Renal pelvis (tissue), 4 donors: ENCODE results near the gene MEG3. TPM values are rescaled to one million over a fixed set of nuclear protein-coding genes. Genes with fewer than 3 reads are reported as not detected.

Experiments used
- DNase-seq: peaks from one replicate; pipeline ENCODE4 v3.0.0-alpha.2; 2013
- polyA plus RNA-seq, 3 donors: library from polyadenylated mRNA; unstranded; fragments of 120-200 nt; gene quantifications; one replicate each; pipeline ENCODE4 v1.2.1, GENCODE V29; 2013; ENCODE audit not compliant: insufficient read length in 3 of 3

The MEG3 gene
- polyA plus RNA-seq, 3 donors, result 122 to 305 (median 222) TPM

- no peak for DNase-seq
These were observed 1.4 kb downstream of the MEG3 start for GRCh38 chr14:100827101-100828021.

GRCh38 chr14:100828031-100828769 is 2.3 kb downstream of the MEG3 start:
- no peak for DNase-seq

GRCh38 chr14:100830681-100831080 is 4.8 kb downstream of the MEG3 start:
- DNase-seq, result no peak

- no peak for DNase-seq
These were observed 6.5 kb downstream of the MEG3 start for GRCh38 chr14:100832311-100832960.

- no peak for DNase-seq
These were observed 8.3 kb downstream of the MEG3 start for GRCh38 chr14:100834082-100834793.

- no peak for DNase-seq
These were observed 9.1 kb downstream of the MEG3 start for GRCh38 chr14:100834794-100835547.

- DNase-seq, result no peak
These were observed 9.8 kb downstream of the MEG3 start for GRCh38 chr14:100835548-100836310.

GRCh38 chr14:100836311-100836805 is 10.4 kb downstream of the MEG3 start:
- DNase-seq, result no peak

- DNase-seq, result no peak
These were observed 11.3 kb downstream of the MEG3 start for GRCh38 chr14:100836941-100837804.

- DNase-seq, result no peak
These were observed 12.0 kb downstream of the MEG3 start for GRCh38 chr14:100837805-100838350.

GRCh38 chr14:100838493-100839314 is 12.8 kb downstream of the MEG3 start:
- no peak for DNase-seq

GRCh38 chr14:100839315-100839585 is 13.3 kb downstream of the MEG3 start:
- DNase-seq, result no peak

- no peak for DNase-seq
These were observed 13.8 kb downstream of the MEG3 start for GRCh38 chr14:100839681-100840111.

GRCh38 chr14:100840286-100841065 is 14.6 kb downstream of the MEG3 start:
- no peak for DNase-seq

- DNase-seq, result no peak
These were observed 15.3 kb downstream of the MEG3 start for GRCh38 chr14:100841066-100841760.

GRCh38 chr14:100841761-100842403 is 16.0 kb downstream of the MEG3 start:
- no peak for DNase-seq
